OCI-LY1 (cell line): ENCODE data around the gene PHRF1.

Experiments used
- EZH2 ChIP-seq: fragments of 200-600 bp; sonication (generic), shearing (Covaris generic); IDR thresholded peaks from 2 replicates; pipeline ENCODE4 v1.8.0; 2017; ENCODE audit warnings: borderline replicate concordance, mixed run types, mild to moderate bottlenecking, antibody characterized with exemption, low read length, moderate library complexity, mixed read lengths
- TF ChIP-seq, protein P1 (sequence below): fragments of 200-600 bp; sonication (generic), shearing (Covaris generic); IDR thresholded peaks from 2 replicates; pipeline ENCODE4 v1.5.1; 2017; ENCODE audit warnings: mild to moderate bottlenecking, antibody characterized with exemption, low read length, moderate library complexity, mixed read lengths

DNA sequence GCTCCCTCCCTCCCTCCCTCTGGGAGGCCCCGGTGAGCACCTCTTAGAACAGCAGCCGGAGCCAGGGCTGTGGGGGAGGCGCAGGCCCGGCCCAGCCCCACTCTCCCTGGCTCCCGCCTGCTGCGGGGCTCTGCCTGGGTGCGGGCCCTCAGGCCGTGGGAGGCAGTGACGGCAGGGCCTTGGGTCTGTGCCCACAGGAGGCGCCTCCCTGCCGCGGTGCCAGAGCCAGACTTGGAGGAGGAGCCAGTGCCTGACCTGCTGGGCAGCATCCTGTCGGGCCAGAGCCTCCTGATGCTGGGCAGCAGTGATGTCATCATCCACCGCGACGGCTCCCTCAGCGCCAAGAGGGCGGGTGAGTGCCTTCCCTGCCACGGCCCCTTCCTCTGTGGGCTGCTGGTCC is 30.0 kb downstream of the PHRF1 start:
- TF ChIP-seq, protein P1, sequence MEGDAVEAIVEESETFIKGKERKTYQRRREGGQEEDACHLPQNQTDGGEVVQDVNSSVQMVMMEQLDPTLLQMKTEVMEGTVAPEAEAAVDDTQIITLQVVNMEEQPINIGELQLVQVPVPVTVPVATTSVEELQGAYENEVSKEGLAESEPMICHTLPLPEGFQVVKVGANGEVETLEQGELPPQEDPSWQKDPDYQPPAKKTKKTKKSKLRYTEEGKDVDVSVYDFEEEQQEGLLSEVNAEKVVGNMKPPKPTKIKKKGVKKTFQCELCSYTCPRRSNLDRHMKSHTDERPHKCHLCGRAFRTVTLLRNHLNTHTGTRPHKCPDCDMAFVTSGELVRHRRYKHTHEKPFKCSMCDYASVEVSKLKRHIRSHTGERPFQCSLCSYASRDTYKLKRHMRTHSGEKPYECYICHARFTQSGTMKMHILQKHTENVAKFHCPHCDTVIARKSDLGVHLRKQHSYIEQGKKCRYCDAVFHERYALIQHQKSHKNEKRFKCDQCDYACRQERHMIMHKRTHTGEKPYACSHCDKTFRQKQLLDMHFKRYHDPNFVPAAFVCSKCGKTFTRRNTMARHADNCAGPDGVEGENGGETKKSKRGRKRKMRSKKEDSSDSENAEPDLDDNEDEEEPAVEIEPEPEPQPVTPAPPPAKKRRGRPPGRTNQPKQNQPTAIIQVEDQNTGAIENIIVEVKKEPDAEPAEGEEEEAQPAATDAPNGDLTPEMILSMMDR: no peak
- TF ChIP-seq EZH2: no peak
